Right lobe of liver (tissue), 4 donors: ENCODE data around the gene TIAM2.

Experiments used
- CTCF ChIP-seq, 4 donors: fragments of 200-600 bp in 3 of 4; fragments of 450-650 bp in 1 of 4; IDR thresholded peaks; one replicate each; pipeline versions ENCODE4 v1.5.1 to v1.8.0; 2016 to 2022; ENCODE audit warnings: antibody characterized with exemption in 4 of 4, mild to moderate bottlenecking in 2 of 4
- POLR2A ChIP-seq: fragments of 450-650 bp; IDR thresholded peaks from one replicate; pipeline ENCODE4 v1.6.1; 2017; ENCODE audit warnings: antibody characterized with exemption, mild to moderate bottlenecking
- donor health status: DM: no; HTN: no; CAD: no.
- donor health status: DM: no; HTN: no; CAD: no.
- donor health status: DM: no; HTN: yes; CAD: no.

GRCh38 chr6:155267411-155267810, 272.3 kb downstream of the TIAM2 start:
- TF ChIP-seq CTCF (IDR thresholded peaks at IDR 0.05) (no peak), POLR2A (no peak)
